ENCODE results near the gene PALM.
"Not testable (repeated sequence)": the region's sequence is repeated elsewhere in the genome, so short reads cannot be mapped to it uniquely, and the experiment has no call there.

PALM gene

GRCh38 chr19:677601-678436 is 30.9 kb upstream of the PALM start:
- peak in 2 of 58 donors; percentile 18 to 20 for DNase-seq

- DNase-seq, result no peak
Measured at GRCh38 chr19:678791-679388, 29.8 kb upstream of the PALM start.

GRCh38 chr19:679418-680286 is 29.1 kb upstream of the PALM start:
- peak in 35 of 58 donors; percentile 18 to 82 (median 54) for DNase-seq

- DNase-seq, result peak; percentile 55 to 100 (median 99)
Measured at GRCh38 chr19:680287-681028, 28.3 kb upstream of the PALM start.

- peak in 9 of 58 donors; percentile 43 to 87 (median 60) for DNase-seq
Measured at GRCh38 chr19:681029-682019, 27.4 kb upstream of the PALM start.

- DNase-seq, result no peak
Measured at GRCh38 chr19:682678-683320, 25.9 kb upstream of the PALM start.

- no peak for DNase-seq
Measured at GRCh38 chr19:685454-685931, 23.2 kb upstream of the PALM start.

GRCh38 chr19:686589-687297 is 22.0 kb upstream of the PALM start:
- DNase-seq, result no peak

- DNase-seq, result no peak
Measured at GRCh38 chr19:687569-688166, 21.1 kb upstream of the PALM start.

- DNase-seq, result no peak
Measured at GRCh38 chr19:688214-688613, 20.5 kb upstream of the PALM start.

GRCh38 chr19:688992-689391 is 19.7 kb upstream of the PALM start:
- DNase-seq, result no peak

GRCh38 chr19:690203-690602 is 18.5 kb upstream of the PALM start:
- no peak for DNase-seq

- no peak for DNase-seq
Measured at GRCh38 chr19:694481-695351, 14.0 kb upstream of the PALM start.

- DNase-seq, result no peak
Measured at GRCh38 chr19:695352-695949, 13.3 kb upstream of the PALM start, which contains the start of gene PRSS57. Gene PRSS57 (minus strand): TSS chr19:695452. CDS start chr19:695430, 22 bp downstream.

- DNase-seq, result not testable (repeated sequence)
Measured at GRCh38 chr19:698529-698928, 10.2 kb upstream of the PALM start.

GRCh38 chr19:699885-700284 is 8.8 kb upstream of the PALM start:
- DNase-seq, result not testable (repeated sequence)
